Endothelial cell (in vitro differentiated cells): ENCODE measurements around the gene CADM2. TPM values are rescaled to one million over a fixed set of nuclear protein-coding genes. Genes with fewer than 3 reads are reported as not detected.

Experiments
- DNase-seq: peaks from one replicate; pipeline ENCODE4 v3.0.0; 2021; ENCODE audit warnings: low spot score
- H3K27ac Mint-ChIP-seq: one replicate; pipeline ENCODE4 v1.8.0; 2021; ENCODE audit warnings: mixed read lengths, inconsistent platforms; ENCODE audit not compliant: unreplicated experiment
- H3K27me3 Mint-ChIP-seq: one replicate; pipeline ENCODE4 v1.8.0; 2021; ENCODE audit warnings: mild to moderate bottlenecking, moderate library complexity, mixed read lengths, inconsistent platforms; ENCODE audit not compliant: unreplicated experiment
- H3K36me3 Mint-ChIP-seq: one replicate; pipeline ENCODE4 v1.8.0; 2021; ENCODE audit warnings: mild to moderate bottlenecking, low read depth, mixed read lengths, inconsistent platforms; ENCODE audit not compliant: unreplicated experiment
- H3K4me1 Mint-ChIP-seq: one replicate; pipeline ENCODE4 v1.8.0; 2021; ENCODE audit warnings: mild to moderate bottlenecking, mixed read lengths, inconsistent platforms; ENCODE audit not compliant: unreplicated experiment
- H3K4me3 Mint-ChIP-seq: one replicate; pipeline ENCODE4 v1.8.0; 2021; ENCODE audit warnings: mild to moderate bottlenecking, mixed read lengths, inconsistent platforms; ENCODE audit not compliant: unreplicated experiment
- H3K9me3 Mint-ChIP-seq: one replicate; pipeline ENCODE4 v1.8.0; 2021; ENCODE audit warnings: mixed read lengths, inconsistent platforms; ENCODE audit not compliant: unreplicated experiment
- CTCF ChIP-seq: fragments of 200-600 bp; sonication (generic); IDR thresholded peaks from one replicate; pipeline ENCODE4 v1.5.0; 2021; ENCODE audit warnings: antibody characterized with exemption; ENCODE audit not compliant: unreplicated experiment
- total RNA-seq: library from RNA; stranded (reverse); fragmentation: NEBNext Ultra II Directional; extraction: Animal tissue kit (Norgen Biotek cat#: 25700); gene quantifications from one replicate; pipeline ENCODE4 v1.2.1, GENCODE V29; 2021; ENCODE audit not compliant: unreplicated experiment

CADM2 gene
- total RNA-seq, 1 donor from 2014 or later = 0.97 TPM

DNA sequence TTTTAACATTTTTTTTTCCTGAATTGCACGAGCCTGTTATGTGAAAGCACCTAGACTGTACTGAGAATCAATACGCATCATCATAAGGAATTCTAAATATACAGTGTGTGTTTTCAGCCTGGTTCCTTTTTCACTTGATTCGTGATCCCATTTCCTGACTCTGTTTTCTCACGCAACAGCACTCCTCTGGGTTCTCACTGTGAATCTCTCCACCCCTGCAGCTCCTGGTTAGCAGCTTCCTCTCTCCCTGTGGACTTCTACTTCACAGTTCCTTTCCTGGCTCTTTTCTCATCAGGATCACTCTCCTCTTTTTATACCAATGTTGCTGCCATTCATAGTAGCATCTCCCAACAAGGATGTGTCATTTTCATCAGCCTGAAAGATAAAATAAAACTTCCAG, 297.2 kb downstream of the CADM2 start:
- Mint-ChIP-seq H3K27ac (no peak overlapping the region), H3K36me3 (no peaks in the 10 kb centered on the region), H3K4me3 (no peak overlapping the region), H3K27me3 (no peaks in the 10 kb centered on the region), H3K4me1 (peaks cover 5% of the 10 kb centered on the region), H3K9me3 (no peaks in the 10 kb centered on the region)
- no peak for TF ChIP-seq CTCF
- DNase-seq = peak; percentile 6

DNA sequence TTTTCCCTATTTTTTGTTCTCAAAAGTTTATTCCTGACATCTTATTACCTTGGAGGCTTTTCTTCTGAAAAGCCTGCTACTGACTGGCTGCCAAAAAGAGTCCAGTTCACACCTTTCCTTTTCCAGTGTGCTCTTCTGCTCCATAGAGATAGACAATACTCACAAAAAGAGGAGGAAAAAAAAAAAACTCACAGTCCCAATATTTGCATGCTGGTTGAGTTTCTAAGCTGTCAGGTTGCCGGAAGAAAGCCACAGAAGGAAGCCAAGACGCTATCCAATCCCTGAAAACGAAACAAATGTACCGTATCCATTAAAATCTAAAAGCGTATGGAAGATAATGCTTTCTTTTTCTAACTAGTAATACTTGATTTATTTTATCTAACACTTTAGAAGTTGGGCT, 299.5 kb downstream of the CADM2 start:
- Mint-ChIP-seq H3K36me3 (no peaks in the 10 kb centered on the region), H3K27me3 (no peaks in the 10 kb centered on the region), H3K4me3 (no peak overlapping the region), H3K9me3 (no peaks in the 10 kb centered on the region), H3K4me1 (peaks cover 5% of the 10 kb centered on the region), H3K27ac (no peak overlapping the region)
- DNase-seq = no peak
- TF ChIP-seq CTCF = no peak

DNA sequence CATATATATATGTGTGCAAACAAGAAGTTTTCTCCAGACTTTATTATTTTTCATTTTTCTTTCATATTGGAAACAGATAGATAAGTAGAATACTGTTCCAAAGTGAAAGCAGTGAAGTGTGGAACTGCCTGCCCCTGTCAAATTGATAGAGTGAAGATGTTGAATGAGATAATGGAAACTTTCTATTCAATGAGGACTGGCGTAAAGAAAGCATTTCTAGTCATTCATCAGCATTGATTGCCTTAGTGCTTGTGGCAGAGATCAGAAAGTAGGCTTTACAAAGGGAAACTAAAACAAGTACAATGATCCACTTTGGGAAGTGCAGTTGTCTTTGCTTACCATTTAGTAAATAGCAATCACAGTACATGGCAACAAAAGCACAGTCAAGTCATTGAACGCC, 300.0 kb downstream of the CADM2 start:
- H3K36me3 Mint-ChIP-seq = no peaks in the 10 kb centered on the region
- TF ChIP-seq CTCF = no peak
- no peak overlapping the region for H3K4me3 Mint-ChIP-seq
- H3K9me3 Mint-ChIP-seq = no peaks in the 10 kb centered on the region
- no peak overlapping the region for H3K27ac Mint-ChIP-seq
- peaks cover 5% of the 10 kb centered on the region for H3K4me1 Mint-ChIP-seq
- DNase-seq = no peak
- H3K27me3 Mint-ChIP-seq = no peaks in the 10 kb centered on the region

DNA sequence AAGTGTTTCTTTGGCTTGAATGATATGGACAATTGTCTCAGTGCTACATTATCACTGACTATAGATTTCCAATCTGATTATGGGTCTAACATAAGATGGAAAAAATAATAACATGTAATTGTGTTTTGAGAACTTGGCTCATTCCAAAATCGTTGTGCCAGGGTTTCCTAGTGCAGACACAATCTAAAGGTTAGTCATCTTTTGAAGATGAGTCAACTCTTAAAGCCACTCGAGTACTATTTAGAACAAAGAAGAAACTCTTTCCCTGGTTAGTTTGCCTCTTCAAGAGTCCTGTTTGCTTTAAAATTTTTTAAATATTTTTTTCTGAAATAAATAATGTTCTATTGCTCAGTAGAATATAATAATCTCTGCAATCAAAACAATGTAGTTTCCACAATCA, 301.0 kb downstream of the CADM2 start:
- H3K27me3 Mint-ChIP-seq = no peaks in the 10 kb centered on the region
- H3K4me3 Mint-ChIP-seq = no peak overlapping the region
- no peak overlapping the region for H3K27ac Mint-ChIP-seq
- DNase-seq = no peak
- H3K9me3 Mint-ChIP-seq = no peaks in the 10 kb centered on the region
- H3K4me1 Mint-ChIP-seq = peaks cover 5% of the 10 kb centered on the region
- no peak for TF ChIP-seq CTCF
- H3K36me3 Mint-ChIP-seq = no peaks in the 10 kb centered on the region

- Mint-ChIP-seq H3K4me3 (no peak overlapping the region), H3K36me3 (no peaks in the 10 kb centered on the region), H3K27me3 (no peaks in the 10 kb centered on the region), H3K9me3 (no peaks in the 10 kb centered on the region), H3K27ac (no peak overlapping the region), H3K4me1 (no peaks in the 10 kb centered on the region)
- DNase-seq = no peak
- no peak for TF ChIP-seq CTCF
Measured at GRCh38 chr3:85264381-85264780, 305.6 kb downstream of the CADM2 start.
